GOT3 (cell line): Measurements from ENCODE around the gene PCGF3.
"Not testable (repeated sequence)": the region's sequence is repeated elsewhere in the genome, so short reads cannot be mapped to it uniquely, and the experiment has no call there.

Source experiments
- DNase-seq: peaks from one replicate; lab custom pipeline; 2025; ENCODE audit warnings: mixed read lengths; lab: John Stamatoyannopoulos, UW

The PCGF3 gene

GRCh38 chr4:668219-668618, 37.4 kb upstream of the PCGF3 start:
- DNase-seq: not testable (repeated sequence)

GRCh38 chr4:669806-670559, 35.6 kb upstream of the PCGF3 start:
- DNase-seq: not testable (repeated sequence)

DNA sequence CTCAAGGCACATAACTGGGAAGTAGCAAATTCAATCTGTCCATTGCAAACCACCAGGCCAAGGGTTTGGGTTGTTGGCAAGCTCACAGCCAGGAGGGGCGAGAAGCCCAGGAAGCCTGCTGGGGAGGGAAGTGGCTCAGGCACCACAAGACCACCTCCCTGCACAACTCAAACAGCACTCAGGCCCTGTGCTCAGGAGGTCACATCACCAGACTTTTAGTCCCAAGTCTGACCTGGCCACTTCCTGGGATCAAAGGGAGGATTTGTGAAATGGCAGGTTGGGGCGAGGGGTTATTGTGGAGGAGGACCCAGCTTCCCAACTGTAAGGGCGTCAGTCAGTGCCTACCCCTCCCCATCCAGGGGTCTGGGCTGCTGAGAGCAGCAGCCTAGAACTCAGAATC, 33.9 kb upstream of the PCGF3 start:
- no peak for DNase-seq

DNA sequence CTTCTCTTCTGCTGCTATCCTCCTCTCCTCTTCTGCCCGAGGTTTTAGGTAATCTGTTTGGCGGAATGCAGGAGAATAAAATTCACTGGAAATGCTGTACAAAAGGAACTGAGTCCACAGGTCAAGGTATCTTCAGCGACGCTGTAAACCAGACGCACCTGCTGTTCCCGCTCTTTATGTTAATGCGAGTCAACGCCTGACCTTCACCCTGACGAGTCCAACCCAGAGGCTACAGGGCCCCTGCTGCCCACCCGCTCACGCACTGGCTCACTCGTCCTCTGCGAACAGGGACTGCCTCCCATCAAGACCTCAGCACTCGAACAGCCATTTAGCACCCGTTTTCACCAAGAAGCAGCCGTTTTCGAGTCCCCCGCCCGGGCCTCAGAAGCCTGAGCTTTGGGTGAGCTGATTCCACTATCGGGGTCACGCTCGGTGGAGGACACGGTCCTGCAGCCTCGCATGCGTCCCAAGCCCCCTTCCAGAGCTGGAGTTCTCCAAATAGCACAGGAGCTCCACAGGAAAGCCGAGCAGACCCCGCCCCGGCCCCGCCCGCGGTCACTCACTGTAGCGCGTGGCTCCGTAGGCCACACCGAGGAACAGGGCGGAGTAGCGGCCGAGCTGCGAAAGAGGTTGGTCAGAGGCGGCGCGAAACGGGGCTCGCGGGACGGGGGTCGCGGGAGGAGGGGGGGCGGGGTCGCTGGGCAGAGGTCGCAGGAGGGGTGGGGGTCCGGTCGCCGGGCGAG, 32.1 kb upstream of the PCGF3 start:
- DNase-seq: no peak

- DNase-seq: peak; percentile 96
These were observed 31.2 kb upstream of the PCGF3 start, which contains the start of the genes ATP5ME and MYL5 for GRCh38 chr4:674172-675035. TSS of gene ATP5ME (minus strand) at chr4:674276. CDS start at chr4:674247, 29 bp downstream. TSS of gene MYL5 (plus strand) at chr4:674542. CDS start at chr4:678027, 3,485 bp downstream.

DNA sequence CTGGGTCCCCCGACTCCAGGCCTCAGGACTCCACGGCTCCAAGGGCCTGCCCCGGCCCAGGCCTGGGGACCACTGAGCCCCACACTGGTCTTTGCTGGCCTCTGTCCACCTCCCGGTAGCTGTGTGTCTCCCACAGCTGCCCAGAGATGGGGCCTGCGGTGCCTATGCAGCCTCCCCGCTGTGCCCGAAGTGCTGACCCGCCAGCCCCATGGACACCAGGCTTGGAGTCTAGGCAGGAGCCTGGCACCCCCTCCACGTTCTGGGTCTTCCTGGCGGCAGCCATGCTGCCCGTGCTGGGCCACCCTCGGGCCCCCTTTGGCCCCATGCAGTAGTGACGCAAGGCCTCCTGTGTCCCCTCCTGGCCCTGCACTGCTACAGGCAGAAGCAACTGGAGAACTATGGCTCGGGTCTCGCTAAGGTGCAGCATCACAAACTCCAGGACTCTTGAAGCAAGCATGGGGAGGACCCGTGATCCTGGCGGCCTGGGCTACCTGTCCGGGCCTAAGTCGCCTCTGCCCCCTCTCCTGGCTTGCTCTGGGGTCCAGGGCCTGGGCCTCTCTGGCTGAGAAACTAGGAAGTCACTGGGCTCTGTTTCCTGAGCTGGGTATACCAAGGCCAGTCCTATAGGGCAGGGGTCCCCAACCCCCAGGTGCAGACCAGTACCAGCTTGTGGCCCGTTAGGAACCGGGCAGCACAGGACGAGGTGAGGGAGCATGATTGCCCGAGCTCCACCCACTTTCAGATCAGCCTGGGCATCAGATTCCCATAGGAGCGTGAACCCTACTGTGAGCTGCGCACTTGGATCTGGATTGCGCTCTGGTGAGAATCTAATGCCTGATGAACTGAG, 30.4 kb upstream of the PCGF3 start:
- no peak for DNase-seq

GRCh38 chr4:675980-676870, 29.4 kb upstream of the PCGF3 start:
- no peak for DNase-seq

- DNase-seq: no peak
These were observed 28.8 kb upstream of the PCGF3 start for GRCh38 chr4:676871-677235.

DNA sequence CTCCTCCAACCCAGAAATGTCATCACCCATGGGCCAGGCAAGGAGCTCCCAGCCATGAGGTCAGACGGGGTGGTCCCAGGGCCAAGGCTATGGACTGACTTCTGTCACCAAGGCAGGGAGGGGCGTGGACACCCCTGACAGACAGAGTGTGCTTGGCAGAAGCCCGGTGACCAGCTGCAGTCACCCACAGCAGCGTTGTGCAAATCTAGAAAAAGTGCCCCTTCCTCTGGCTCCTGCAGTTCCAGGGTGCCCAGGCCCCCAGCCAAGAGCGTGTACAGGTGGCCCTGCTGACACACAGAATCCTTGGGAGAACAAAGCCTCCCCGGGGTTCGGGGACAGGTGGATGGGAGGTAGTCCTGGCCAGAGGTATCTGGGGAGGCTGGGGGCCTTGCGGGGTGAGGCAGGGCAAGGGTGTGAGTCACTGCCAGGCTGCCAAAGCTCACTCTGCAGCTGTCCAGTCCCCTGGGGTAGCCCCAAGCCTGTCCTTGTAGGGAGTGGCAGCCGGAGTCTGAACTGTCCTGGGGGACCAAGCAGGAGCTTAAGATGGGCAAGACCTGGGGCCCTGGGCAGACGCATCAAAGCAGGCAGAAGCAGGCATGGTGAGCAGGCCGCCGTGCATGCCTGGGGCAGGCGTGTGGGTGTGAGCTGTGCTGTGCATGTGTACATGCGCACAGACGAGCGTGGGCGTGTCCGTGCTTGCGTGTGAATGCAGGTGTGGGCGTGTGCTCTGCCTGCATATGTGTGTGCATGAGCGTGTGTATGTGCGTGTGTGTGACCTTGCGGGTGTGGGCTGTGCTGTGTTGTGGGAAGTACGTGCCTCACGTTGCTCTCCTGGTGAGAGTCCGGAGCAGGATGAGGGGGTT, 28.0 kb upstream of the PCGF3 start:
- no peak for DNase-seq

DNA sequence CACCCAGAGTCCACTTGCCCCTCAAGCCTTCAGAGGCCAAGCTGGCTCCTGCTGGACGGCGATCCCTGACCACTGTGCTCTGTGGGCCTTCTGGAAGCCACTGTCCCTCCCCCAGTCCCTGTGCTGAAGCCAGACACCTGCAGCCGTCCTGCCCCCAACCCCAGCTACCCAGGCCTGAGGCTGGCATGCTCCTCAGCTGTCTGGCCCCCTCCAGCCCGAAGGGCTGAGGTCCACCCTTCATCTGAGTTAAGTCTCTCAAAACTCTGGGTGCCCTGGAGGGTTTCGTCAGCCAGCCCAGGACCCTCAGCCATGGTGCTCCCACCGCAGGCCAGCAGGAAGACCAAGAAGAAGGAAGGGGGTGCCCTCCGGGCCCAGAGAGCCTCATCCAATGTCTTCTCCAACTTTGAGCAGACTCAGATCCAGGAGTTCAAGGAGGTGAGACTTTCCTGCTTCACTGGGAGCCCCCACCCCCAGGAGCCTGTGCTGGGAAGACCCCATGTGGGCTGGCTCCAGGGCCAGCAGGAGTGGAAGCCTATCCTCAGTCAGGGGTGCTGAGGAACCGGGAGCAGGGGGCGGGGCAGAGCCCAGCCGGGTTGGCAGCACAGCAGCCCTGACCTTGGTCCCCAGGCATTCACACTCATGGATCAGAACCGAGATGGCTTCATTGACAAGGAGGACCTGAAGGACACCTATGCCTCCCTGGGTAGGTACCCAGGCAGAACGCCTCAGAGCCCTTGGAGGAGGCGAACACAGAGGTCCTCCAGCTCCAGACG, 27.1 kb upstream of the PCGF3 start:
- no peak for DNase-seq

DNA sequence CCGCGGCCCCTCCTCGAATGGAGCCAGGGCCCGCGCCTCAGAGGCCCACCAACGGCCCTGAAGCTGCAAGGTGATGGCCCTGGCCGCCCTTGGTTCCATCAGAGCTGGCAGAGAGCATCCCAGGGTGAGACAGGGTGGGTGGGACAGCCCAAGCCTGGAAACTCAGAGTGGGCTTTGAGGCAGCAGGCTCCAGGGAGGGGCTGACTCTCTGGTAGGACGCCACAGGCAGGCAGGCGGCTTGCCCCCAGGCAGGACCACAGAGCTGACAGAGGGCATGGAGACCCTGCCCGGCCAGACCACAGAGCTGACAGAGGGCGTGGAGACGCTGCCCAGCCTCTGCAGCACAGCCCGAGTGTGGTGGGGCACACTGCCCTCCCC, 26.5 kb upstream of the PCGF3 start:
- DNase-seq: no peak

GRCh38 chr4:679629-680028, 26.0 kb upstream of the PCGF3 start:
- DNase-seq: no peak

- DNase-seq: no peak
These were observed 25.5 kb upstream of the PCGF3 start for GRCh38 chr4:680091-680490.

GRCh38 chr4:680551-680927, 25.1 kb upstream of the PCGF3 start:
- no peak for DNase-seq

GRCh38 chr4:680928-681645, 24.5 kb upstream of the PCGF3 start:
- no peak for DNase-seq

- no peak for DNase-seq
These were observed 23.7 kb upstream of the PCGF3 start for GRCh38 chr4:681736-682451.

GRCh38 chr4:682490-683172, 23.0 kb upstream of the PCGF3 start:
- DNase-seq: no peak
